Tibial nerve (tissue), 4 donors: ENCODE data around the gene RARB. TPM values are rescaled to one million over a fixed set of nuclear protein-coding genes. Genes with fewer than 3 reads are reported as not detected.

Experiments used
- DNase-seq, 2 donors: peaks; one replicate each; pipeline ENCODE4 v3.0.0-alpha.2; 2019; ENCODE audit warnings: low spot score in 2 of 2
- H3K27ac ChIP-seq, 4 donors: fragments of 200-600 bp; sonication (generic) in 3 of 4; one replicate each; pipeline ENCODE4 v1.5.1; 2017 to 2019; ENCODE audit warnings: mild to moderate bottlenecking in 1 of 4
- H3K27me3 ChIP-seq, 2 donors: fragments of 200-600 bp; sonication (generic) in 1 of 2; one replicate each; pipeline versions ENCODE4 v1.5.1 to v1.6.0; 2017 to 2019
- H3K36me3 ChIP-seq, 3 donors: fragments of 200-600 bp; sonication (generic); one replicate each; pipeline ENCODE4 v1.5.1; 2018 to 2019
- H3K4me1 ChIP-seq, 4 donors: fragments of 200-600 bp; sonication (generic) in 3 of 4; one replicate each; pipeline ENCODE4 v1.5.1; 2017 to 2019
- H3K4me3 ChIP-seq, 4 donors: fragments of 200-600 bp; sonication (generic) in 3 of 4; one replicate each; pipeline ENCODE4 v1.5.1; 2017 to 2019; ENCODE audit warnings: mild to moderate bottlenecking in 1 of 4, moderate library complexity in 1 of 4
- H3K9me3 ChIP-seq, 4 donors: fragments of 200-600 bp; sonication (generic) in 3 of 4; one replicate each; pipeline ENCODE4 v1.5.1; 2017 to 2019
- CTCF ChIP-seq, 5 experiments: fragments of 200-600 bp in 3 of 5; fragments of 450-650 bp in 2 of 5; sonication (generic) in 3 of 5; IDR thresholded peaks; one replicate each; pipeline ENCODE4 v1.5.1; 2016 to 2019; ENCODE audit warnings: antibody characterized with exemption in 5 of 5, mild to moderate bottlenecking in 3 of 5, moderate library complexity in 2 of 5
- EP300 ChIP-seq, 2 donors: sonication (generic); formaldehyde crosslinking; IDR thresholded peaks; one replicate each; pipeline ENCODE4 v1.6.1; 2017; ENCODE audit warnings: antibody characterized with exemption in 2 of 2, mild to moderate bottlenecking in 1 of 2
- POLR2A ChIP-seq, 2 donors: fragments of 450-650 bp; IDR thresholded peaks; one replicate each; pipeline ENCODE4 v1.6.1; 2017; ENCODE audit warnings: antibody characterized with exemption in 2 of 2, mild to moderate bottlenecking in 2 of 2, moderate library complexity in 2 of 2
- WGBS, 2 donors: methylation state at CpG; one replicate each; pipeline ENCODE4 v1.1.5; 2018; 5-methylcytosine and 5-hydroxymethylcytosine counted together
- total RNA-seq, 4 donors: library from RNA; depleted of rRNA; stranded (reverse); fragments of >200 nt; gene quantifications; one replicate each; pipeline ENCODE4 v1.1.0, GENCODE V29; 2016

The RARB gene
- total RNA-seq, 4 donors from 2014 or later = 9.3 to 22.6 (median 15.1) TPM

DNA sequence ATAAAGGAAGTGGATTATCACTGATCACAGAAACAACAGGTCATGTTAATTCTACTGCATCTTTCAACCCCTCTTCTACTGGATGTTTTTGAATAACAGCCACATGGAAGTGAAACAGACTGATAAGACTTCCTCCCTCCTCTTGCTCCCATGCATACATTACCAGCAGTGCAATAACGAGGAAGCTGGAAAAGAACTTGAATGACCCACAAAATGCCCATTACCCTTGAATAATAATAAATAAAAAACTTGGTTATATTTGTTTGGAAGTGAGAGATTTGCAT, 51.6 kb downstream of the RARB start:
- no peak overlapping the region for H3K4me3 ChIP-seq
- no peaks in the 10 kb centered on the region for H3K9me3 ChIP-seq
- no peaks in the 10 kb centered on the region for H3K36me3 ChIP-seq
- TF ChIP-seq CTCF (IDR thresholded peaks at IDR 0.05) (no peak), POLR2A (IDR thresholded peaks at IDR 0.05) (no peak), EP300 (IDR thresholded peaks at IDR 0.05) (no peak)
- peaks cover 0 to 84% (median 23%) of the 10 kb centered on the region in 4 donors for H3K4me1 ChIP-seq
- H3K27ac ChIP-seq = peak overlapping the region in 1 of 4 donors; percentile 15
- H3K27me3 ChIP-seq = no peaks in the 10 kb centered on the region
- 30 to 43% methylated on average over 1 of the region's 1 CpG for WGBS, 2 donors
- DNase-seq = no peak

DNA sequence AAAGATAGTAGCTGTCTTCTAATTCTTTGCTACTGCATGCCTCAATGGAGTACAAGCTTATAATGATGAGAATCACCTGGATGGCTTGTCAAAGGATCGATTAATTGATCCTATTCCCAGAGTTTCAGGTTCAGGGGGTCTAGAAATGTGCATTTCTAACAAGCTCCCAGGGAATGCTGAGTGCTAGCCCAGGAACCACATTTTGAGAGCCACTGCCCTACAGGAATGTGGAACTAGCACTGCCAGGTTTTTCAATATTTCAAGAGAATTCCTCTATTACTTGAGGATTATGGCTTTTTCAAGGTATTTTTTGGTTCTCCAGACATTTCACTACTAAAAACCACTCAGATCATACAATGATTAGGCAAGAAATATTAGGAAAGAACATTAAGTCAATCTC, 52.7 kb downstream of the RARB start:
- 80 to 82% methylated on average over 1 of the region's 1 CpG for WGBS, 2 donors
- TF ChIP-seq POLR2A (IDR thresholded peaks at IDR 0.05) (no peak), EP300 (IDR thresholded peaks at IDR 0.05) (no peak), CTCF (IDR thresholded peaks at IDR 0.05) (no peak)
- peak overlapping the region in 2 of 4 donors; percentile 17 to 34 for H3K27ac ChIP-seq
- H3K27me3 ChIP-seq = no peaks in the 10 kb centered on the region
- DNase-seq = no peak
- H3K4me1 ChIP-seq = peaks cover 0 to 85% (median 21%) of the 10 kb centered on the region in 4 donors
- no peak overlapping the region for H3K4me3 ChIP-seq
- H3K9me3 ChIP-seq = no peaks in the 10 kb centered on the region
- H3K36me3 ChIP-seq = no peaks in the 10 kb centered on the region

DNA sequence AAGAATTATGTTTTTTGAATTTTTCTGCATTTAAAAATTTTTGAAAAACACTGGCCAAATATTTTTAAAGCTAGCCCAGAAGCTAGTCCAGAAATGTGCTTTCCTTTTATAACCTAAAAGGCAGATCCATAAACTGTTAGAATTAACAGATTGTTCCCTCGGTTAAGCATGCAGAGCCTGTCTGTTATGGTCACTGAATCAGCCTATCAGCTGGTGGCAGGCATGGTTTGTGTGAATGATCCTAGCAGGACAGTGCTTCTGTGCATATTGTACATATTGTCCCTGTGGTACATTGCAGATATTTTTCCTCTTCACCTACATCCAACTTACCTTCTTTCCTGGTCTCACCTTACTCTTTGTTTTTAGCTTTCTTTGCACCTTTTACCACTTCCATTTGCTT, 53.3 kb downstream of the RARB start:
- 28 to 34% methylated on average over 1 of the region's 1 CpG for WGBS, 2 donors
- H3K4me1 ChIP-seq = peaks cover 0 to 85% (median 16%) of the 10 kb centered on the region in 4 donors
- DNase-seq = no peak
- H3K27ac ChIP-seq = peak overlapping the region in 1 of 4 donors; percentile 17
- H3K36me3 ChIP-seq = no peaks in the 10 kb centered on the region
- no peaks in the 10 kb centered on the region for H3K27me3 ChIP-seq
- H3K4me3 ChIP-seq = no peak overlapping the region
- no peaks in the 10 kb centered on the region for H3K9me3 ChIP-seq
- TF ChIP-seq POLR2A (IDR thresholded peaks at IDR 0.05) (no peak), EP300 (IDR thresholded peaks at IDR 0.05) (no peak), CTCF (IDR thresholded peaks at IDR 0.05) (no peak)

- Histone ChIP-seq H3K36me3 (no peaks in the 10 kb centered on the region), H3K9me3 (no peaks in the 10 kb centered on the region), H3K4me3 (no peak overlapping the region), H3K27me3 (no peaks in the 10 kb centered on the region), H3K27ac (no peak overlapping the region), H3K4me1 (peaks cover 0 to 67% (median 11%) of the 10 kb centered on the region in 4 donors)
- DNase-seq = no peak
- TF ChIP-seq CTCF (IDR thresholded peaks at IDR 0.05) (no peak), POLR2A (IDR thresholded peaks at IDR 0.05) (no peak), EP300 (IDR thresholded peaks at IDR 0.05) (no peak)
- WGBS, 2 donors = 87 to 88% methylated on average over 1 of the region's 1 CpG
Observed at GRCh38 chr3:25483456-25483855, 55.4 kb downstream of the RARB start.

DNA sequence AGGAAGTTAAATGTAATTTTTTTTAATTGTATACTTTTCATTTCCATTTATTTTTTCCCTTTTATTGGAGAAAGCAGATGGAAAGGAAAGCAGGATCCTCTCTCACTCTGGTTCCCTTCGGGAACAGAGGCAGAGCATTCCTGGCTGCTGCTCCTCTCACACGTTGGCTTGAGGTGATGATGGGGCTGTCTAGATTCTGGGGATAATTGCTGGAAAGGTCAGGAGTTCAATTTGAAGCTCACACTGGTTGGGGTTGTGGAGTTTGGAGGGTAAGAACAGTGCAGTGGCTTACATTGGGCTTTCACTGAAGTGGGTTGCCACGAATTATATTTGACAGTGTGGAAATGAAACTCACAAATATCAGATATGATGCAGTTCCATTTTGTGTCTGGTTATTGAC, 57.6 kb downstream of the RARB start:
- H3K27me3 ChIP-seq = no peaks in the 10 kb centered on the region
- peaks cover 0 to 47% (median 11%) of the 10 kb centered on the region in 4 donors for H3K4me1 ChIP-seq
- H3K4me3 ChIP-seq = no peak overlapping the region
- no peaks in the 10 kb centered on the region for H3K36me3 ChIP-seq
- TF ChIP-seq POLR2A (IDR thresholded peaks at IDR 0.05) (no peak), CTCF (IDR thresholded peaks at IDR 0.05) (no peak), EP300 (IDR thresholded peaks at IDR 0.05) (no peak)
- no peak for DNase-seq
- WGBS, 2 donors = 51 to 53% methylated on average over 3 of the region's 3 CpGs
- H3K9me3 ChIP-seq = no peaks in the 10 kb centered on the region
- no peak overlapping the region for H3K27ac ChIP-seq
